GM03348 (cell line): ENCODE measurements around the gene NOTO.
A peak's percentile ranks its signal among the peaks of the same experiment; 100 is the strongest.

Experiments used
- DNase-seq: peaks from one replicate; pipeline ENCODE4 v3.0.0; 2012; ENCODE audit warnings: low spot score

The NOTO gene

DNA sequence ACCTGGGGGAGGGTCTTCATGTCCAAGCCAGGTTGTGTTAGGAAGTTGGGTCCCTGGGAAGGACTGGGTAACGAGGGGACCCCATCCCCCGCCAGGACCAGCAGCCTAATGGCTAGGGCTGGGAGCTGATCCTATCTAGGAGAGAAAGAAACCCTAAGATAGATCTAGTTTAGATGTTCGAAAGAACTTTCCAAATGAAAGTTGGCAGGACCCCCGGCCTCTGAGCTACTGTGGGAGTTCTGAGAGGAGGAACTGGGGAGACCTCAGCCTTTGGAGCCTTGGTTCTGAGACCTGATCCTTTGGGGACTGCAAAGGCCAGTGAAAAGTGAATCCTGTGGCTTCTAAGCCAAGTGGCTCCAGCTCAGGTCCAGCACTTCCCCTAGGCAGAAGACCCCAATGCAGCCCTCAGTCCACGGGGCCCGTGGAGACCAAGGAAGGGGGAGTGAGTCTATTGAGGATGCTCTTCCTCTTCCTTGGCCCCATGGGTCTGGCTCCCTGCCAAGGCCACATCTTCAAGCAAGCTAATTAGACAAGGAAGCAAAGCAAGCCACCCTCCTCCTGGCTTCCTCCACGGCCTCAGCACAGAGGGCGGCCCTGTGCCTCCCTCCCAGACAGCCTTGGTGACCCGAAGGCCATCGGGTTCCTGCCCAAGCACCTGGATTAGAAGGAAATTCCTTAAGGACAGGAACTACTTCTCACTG, 55.2 kb downstream of the NOTO start:
- DNase-seq: no peak

- no peak for DNase-seq
Observed at GRCh38 chr2:73258186-73258912, 56.0 kb downstream of the NOTO start.

- no peak for DNase-seq
Observed at GRCh38 chr2:73258913-73259215, 56.5 kb downstream of the NOTO start.

- no peak for DNase-seq
Observed at GRCh38 chr2:73259276-73259675, 56.9 kb downstream of the NOTO start.

DNA sequence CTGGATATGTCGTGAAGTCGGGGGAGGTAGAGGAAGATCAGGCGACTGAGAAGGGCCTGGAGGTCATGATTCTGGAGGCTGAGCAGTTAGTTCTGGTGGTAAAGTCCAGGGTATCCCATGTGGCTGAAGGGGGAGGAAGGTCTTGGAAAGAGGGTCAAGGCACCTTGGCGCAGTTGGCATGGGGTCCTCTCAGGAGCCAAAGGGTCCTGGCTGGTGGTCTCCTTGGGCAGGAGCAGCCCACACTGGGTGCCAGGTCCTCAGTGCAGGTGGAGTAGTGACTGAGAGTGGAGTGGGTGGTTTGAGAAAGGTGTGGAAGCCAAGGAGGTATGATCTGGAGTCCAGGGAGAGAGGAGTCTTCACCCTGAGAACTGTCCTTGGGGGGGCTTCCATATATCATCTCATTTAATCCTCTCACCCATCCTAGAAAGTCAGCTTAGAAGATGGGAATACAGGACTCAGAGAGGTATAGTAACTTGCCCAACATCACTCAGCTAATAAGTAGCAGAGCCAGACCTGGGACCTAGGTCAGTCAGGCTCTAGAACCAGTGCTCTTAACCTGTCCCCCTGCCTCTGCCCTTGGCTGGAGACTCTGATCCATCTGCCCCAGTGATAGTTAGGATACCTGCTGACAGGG, 57.4 kb downstream of the NOTO start:
- DNase-seq: no peak

GRCh38 chr2:73260338-73260984, 58.1 kb downstream of the NOTO start:
- peak; percentile 89 for DNase-seq
